RWPE2 (cell line): ENCODE measurements around the gene WNT5B.

Source experiments
- ATAC-seq: fragments of 200-7000 bp; cut with Tn5 transposase; 3 replicates; pipeline ENCODE4 v1.9.1; 2021; ENCODE audit warnings: low read depth
- DNase-seq: peaks from one replicate; pipeline ENCODE4 v3.0.0-alpha.2; 2020; ENCODE audit warnings: low spot score
- H3K27ac ChIP-seq: fragments of 450-650 bp; 2 replicates; pipeline ENCODE4 v1.5.1; 2017; ENCODE audit warnings: mild to moderate bottlenecking; ENCODE audit not compliant: poor library complexity, severe bottlenecking
- H3K27me3 ChIP-seq: fragments of 250-450 bp; sonication (Bioruptor Pico); 2 replicates; pipeline ENCODE4 v1.5.1; 2021; ENCODE audit warnings: mild to moderate bottlenecking, moderate library complexity; ENCODE audit not compliant: insufficient read depth, poor library complexity, severe bottlenecking
- H3K36me3 ChIP-seq: fragments of 250-450 bp; sonication (Bioruptor Pico); 2 replicates; pipeline ENCODE4 v1.5.1; 2020; ENCODE audit warnings: low read depth, mild to moderate bottlenecking, moderate library complexity
- H3K4me1 ChIP-seq: fragments of 250-450 bp; sonication (Bioruptor Pico); 2 replicates; pipeline ENCODE4 v1.5.1; 2021; ENCODE audit warnings: mild to moderate bottlenecking, moderate library complexity; ENCODE audit not compliant: insufficient read depth, poor library complexity, severe bottlenecking
- H3K4me3 ChIP-seq: fragments of 250-450 bp; sonication (Bioruptor Pico); 2 replicates; pipeline ENCODE4 v1.5.1; 2021; ENCODE audit warnings: mild to moderate bottlenecking, moderate library complexity; ENCODE audit not compliant: severe bottlenecking
- H3K9me3 ChIP-seq: fragments of 250-450 bp; sonication (Bioruptor Pico); 2 replicates; pipeline ENCODE4 v1.5.1; 2021; ENCODE audit warnings: mild to moderate bottlenecking, moderate library complexity; ENCODE audit not compliant: severe bottlenecking
- TF ChIP-seq, protein P1 (sequence below): fragments of 450-650 bp; IDR thresholded peaks from one replicate; pipeline ENCODE4 v1.5.1; 2017; ENCODE audit warnings: mild to moderate bottlenecking, moderate library complexity; ENCODE audit not compliant: poor library complexity, severe bottlenecking

The WNT5B gene

DNA sequence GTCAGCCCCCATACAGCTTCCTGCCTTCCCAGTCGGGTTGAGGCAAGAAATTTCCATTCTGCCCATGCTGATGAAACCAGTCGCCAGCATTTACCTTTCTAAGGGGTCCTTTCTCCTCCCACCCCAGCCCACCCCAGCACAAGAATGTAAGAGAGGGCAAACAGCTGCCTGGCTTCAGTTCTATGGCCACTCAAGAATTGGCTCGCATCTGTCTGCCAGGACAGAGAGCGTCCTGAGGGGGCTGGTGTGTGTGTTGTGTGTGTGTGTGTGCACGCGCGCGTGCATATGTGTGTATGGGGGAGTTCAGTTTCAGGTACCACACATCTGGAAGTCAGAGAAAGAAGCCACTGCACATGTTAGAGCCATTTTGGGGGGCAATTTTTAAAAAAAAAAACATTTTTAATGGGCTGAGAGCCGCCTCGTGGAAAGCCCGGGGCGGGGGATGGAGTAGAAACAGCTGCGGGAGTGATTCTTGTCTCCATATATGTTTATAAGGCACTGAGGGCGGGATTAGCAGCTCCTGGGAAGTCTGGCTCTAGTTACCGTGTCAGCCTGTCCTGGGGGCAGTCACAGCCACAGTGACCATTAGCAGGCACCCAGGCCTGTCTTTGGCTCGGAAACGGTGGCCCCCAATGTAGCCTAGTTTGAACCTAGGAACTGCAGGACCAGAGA is at the start of gene WNT5B:
TSS of gene WNT5B (plus strand) at position 566 of the 672 bp plus-strand sequence. CDS start 2,124 bp downstream, outside the sequence.
- H3K4me3 ChIP-seq: peak within 1 kb of the TSS; percentile 38
- no peaks in the 10 kb centered on the region for H3K9me3 ChIP-seq
- H3K27me3 ChIP-seq: peaks cover 11% of the 10 kb centered on the region
- no peaks in the 10 kb centered on the region for H3K36me3 ChIP-seq
- TF ChIP-seq, protein P1, sequence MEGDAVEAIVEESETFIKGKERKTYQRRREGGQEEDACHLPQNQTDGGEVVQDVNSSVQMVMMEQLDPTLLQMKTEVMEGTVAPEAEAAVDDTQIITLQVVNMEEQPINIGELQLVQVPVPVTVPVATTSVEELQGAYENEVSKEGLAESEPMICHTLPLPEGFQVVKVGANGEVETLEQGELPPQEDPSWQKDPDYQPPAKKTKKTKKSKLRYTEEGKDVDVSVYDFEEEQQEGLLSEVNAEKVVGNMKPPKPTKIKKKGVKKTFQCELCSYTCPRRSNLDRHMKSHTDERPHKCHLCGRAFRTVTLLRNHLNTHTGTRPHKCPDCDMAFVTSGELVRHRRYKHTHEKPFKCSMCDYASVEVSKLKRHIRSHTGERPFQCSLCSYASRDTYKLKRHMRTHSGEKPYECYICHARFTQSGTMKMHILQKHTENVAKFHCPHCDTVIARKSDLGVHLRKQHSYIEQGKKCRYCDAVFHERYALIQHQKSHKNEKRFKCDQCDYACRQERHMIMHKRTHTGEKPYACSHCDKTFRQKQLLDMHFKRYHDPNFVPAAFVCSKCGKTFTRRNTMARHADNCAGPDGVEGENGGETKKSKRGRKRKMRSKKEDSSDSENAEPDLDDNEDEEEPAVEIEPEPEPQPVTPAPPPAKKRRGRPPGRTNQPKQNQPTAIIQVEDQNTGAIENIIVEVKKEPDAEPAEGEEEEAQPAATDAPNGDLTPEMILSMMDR: no peak
- peaks cover 9% of the 10 kb centered on the region for H3K4me1 ChIP-seq
- DNase-seq: no peak
- no peak for ATAC-seq
- no peak within 1 kb of the TSS for H3K27ac ChIP-seq

- ATAC-seq (no peak), DNase-seq (no peak)
- Histone ChIP-seq H3K36me3 (no peaks in the 10 kb centered on the region), H3K27ac (no peak overlapping the region), H3K27me3 (no peaks in the 10 kb centered on the region), H3K4me1 (peaks cover 6% of the 10 kb centered on the region), H3K4me3 (no peak overlapping the region), H3K9me3 (no peaks in the 10 kb centered on the region)
- TF ChIP-seq, protein P1: no peak
Observed at GRCh38 chr12:1579651-1580435, 49.2 kb upstream of the WNT5B start.

DNA sequence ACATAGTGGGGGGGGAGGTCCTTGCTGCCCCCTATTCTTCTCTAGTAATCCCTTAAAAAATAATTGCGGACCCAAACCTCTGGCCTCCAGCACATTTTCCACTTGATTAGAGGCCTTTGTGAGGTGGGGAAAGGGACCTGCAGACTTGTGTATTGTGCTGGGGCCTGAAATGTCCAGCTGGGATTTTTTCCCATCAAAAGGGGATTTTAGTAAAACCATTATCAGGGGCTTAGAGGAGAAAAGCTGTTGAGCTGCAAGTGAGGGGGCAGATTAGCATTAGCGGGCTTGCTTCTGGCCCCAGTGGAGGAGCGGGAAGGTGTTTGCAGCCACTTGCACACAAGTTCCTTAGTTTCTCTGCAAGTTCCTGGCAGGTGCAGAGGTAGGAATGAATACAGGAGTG is 48.5 kb upstream of the WNT5B start:
- H3K9me3 ChIP-seq: no peaks in the 10 kb centered on the region
- ATAC-seq (no peak), DNase-seq (no peak)
- peaks cover 5% of the 10 kb centered on the region for H3K4me1 ChIP-seq
- H3K27me3 ChIP-seq: no peaks in the 10 kb centered on the region
- TF ChIP-seq, protein P1: no peak
- H3K27ac ChIP-seq: no peak overlapping the region
- H3K4me3 ChIP-seq: no peak overlapping the region
- no peaks in the 10 kb centered on the region for H3K36me3 ChIP-seq

DNA sequence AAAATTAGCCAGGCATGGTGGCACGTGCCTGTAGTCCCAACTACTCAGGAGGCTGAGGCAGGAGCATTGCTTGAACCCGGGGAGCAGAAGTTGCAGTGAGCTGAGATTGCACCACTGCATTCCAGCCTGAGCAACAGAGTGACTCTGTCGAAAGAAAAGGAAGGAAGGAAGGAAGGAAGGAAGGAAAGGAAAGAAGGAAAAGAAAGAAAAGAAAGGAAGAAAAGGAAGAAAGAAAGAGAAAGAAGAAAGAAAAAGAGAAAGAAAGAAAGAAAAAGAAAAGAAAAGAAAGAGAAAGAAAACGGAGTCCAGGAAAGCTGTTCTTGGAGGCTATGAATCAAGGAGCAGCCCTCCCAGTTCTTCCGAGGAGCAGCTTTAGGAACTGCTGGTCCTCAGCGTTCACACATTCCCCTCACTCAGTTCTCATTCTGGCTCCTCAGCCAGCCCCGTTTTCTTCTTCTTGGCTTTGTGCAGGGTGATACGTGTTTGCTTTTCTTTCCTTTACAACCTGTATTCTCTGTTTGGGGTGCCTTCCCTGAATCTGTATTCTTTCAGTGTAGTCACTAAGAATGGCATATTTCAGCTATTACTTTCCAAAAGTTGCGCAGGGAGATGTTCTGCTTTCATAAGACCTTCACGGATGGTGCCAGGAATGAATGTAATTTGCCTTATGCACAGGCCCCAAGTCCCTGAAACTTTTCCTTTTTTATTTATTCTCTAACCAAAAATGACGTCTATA is 46.9 kb upstream of the WNT5B start:
- no peak overlapping the region for H3K4me3 ChIP-seq
- H3K27ac ChIP-seq: no peak overlapping the region
- no peaks in the 10 kb centered on the region for H3K27me3 ChIP-seq
- H3K4me1 ChIP-seq: peaks cover 5% of the 10 kb centered on the region
- no peaks in the 10 kb centered on the region; the same call in 1 of the 2 replicates for H3K36me3 ChIP-seq
- no peaks in the 10 kb centered on the region for H3K9me3 ChIP-seq
- no peak for DNase-seq
- no peak for ATAC-seq
- TF ChIP-seq, protein P1: no peak
